ENCODE data around the gene BAG5.
"Not testable (repeated sequence)": the region's sequence is repeated elsewhere in the genome, so short reads cannot be mapped to it uniquely, and the experiment has no call there.

The BAG5 gene

DNA sequence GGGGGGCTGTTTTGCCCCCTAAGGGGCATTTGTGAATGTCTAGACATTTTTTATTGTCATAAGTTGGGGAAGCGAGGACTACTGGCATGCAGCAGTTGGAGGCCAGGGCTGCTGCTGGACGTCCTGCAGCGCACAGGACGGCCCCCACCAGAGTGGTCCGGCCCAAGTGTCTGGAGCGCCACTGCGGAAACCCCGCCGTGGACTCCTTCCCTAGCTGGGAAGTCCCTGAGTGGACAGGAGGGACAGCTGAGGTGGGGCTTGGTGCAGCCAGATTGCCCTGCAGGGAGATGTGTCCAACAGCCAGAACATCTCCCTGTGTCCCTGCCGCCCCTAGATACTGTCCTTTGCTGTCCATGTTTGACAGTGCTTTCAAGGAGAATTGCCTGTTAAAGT, 45.3 kb downstream of the BAG5 start:
- no peak for DNase-seq (ENCODE audit: low read depth, low spot score)
- no peak overlapping the region for H3K4me3 ChIP-seq (ENCODE audit: low read length)

DNA sequence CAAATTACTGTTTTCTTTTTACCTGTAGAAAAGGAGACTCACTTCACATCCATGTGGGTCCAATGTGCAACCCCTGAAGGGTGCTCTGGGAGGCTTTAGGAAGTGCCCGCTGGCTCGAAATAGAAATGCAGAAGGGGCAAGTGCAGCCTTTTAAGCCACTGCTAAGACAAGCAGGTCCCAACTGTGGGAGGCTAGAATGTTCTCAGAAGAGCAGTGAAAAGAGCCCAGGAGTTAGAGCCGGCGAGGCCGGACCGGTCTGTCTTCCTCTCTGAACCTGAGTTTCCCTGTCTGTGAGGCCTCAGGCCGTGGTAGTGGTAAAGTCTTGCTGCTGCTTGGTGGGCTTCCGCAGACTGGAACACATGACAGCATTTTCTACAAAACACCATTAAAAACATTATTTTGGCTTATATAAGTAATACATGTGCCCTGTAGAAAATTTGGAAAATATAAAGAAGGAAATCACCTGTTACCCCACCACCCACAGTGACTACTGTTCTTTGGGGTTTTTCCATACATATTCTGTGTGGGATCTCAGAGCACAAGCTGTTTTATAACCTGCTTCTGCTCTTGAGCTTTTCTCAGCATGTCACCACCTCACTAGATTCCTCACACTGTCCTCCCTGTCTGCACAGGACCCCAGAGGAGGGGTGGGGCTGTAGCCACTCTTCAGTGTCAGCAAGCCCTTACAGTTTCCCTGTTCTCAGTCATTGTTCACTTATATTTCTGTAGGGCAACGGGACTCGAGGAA, 45.9 kb downstream of the BAG5 start:
- H3K4me3 ChIP-seq (ENCODE audit: low read length), result no peak overlapping the region
- DNase-seq (ENCODE audit: low read depth, low spot score), result no peak

DNA sequence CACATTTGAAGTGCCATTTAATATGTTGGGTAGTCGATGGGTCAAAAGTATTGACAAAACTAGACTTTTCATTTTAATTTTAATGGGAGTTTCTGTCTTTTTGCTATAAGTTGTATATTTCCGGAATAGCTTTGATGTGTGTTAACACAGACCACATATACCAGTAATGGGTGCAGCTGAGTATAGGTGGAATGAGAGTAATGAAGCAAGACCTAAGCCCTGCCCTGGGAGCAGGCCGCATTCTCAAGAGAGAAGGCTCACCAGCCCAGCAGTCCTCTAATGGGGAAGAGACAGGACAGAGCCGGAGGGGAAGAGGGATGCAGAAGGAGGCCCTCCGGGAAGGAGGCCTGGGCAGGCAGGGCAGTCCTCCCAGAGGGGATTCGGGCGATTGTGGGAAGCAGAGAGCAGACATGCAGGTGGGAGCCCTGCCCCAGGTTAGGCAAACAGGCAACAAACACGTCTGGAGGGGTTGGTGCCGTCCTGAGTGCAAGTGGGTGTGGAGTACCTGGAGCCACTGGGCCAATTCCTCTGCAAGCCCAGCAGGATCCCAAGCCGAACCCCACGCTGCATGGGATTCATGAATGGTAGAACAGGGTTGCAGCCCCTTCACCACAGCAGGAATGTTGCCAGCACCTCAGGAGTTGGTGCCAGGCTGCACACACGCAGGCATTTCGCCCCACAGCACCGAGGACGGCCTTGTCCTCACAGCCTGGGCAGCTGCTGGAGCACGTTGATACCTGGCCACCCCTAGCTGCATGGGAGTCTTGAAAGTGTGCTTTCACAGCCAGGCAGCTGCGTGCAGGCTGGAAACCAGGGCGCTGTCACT, 47.6 kb downstream of the BAG5 start:
- DNase-seq (ENCODE audit: low read depth, low spot score), result peak; percentile 67
- no peak overlapping the region for H3K4me3 ChIP-seq (ENCODE audit: low read length)

DNA sequence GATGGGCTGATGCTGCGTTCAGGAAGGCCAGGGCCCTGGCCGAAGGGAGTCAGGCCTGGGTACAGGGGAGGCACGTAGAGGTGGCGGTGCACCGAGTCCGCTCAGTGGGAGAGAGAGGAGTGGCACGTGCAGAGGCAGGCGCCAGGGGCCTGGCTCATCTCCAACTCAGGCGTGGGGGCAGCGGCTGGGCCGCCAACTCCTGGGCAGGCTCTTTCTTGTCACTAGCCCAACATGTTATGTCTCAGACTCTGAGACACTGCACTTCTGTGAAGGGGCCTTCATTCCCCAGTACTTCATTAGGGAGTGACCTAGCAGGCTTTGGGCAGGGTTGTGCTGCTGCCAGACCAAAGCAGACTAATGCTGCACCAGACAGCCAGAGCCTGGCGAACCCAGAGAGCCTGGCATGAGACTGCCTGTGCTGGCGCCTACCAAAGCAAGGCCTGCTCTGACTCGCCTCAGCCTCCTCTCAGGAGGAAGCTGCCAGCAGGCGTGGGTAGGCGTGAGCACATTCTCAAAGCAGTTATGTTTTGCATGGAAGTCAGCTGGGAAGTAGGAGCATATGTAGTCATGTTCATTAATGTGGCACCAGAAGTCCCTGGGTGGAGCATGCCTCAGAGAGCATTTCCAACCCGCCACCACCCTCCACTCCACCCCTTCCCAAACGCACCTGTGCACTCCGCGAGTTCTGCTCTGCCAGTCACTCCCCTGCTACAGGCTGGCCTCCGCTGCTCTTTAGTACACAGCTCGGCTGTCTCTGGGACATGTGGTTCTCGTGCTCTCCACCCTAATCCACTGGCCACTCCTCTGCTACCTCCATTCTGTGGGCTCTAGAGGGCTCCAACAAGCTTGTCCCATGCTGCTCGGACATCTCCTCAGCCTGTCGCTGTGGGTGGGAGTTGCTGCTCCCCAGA, 49.5 kb downstream of the BAG5 start:
- peak; percentile 21 for DNase-seq (ENCODE audit: low read depth, low spot score)

DNA sequence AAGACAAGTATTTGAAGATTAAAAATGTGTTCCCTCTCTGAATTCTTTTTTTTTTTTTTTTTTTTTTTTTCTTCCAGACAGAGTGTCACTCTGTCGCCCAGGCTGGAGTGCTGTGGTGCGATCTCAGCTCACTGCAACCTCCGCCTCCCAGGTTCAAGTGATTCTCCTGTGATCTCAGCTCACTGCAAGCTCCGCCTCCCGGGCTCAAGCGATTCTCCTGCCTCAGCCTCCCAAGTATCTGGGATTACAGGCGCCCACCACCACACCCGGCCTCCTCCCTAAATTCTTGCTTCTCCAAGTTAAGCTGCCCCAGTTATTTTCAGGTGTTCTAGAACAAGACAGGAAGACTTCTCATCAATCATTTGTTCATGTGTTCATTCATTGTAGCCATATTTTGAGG, 50.3 kb downstream of the BAG5 start:
- H3K4me3 ChIP-seq (ENCODE audit: low read length); DNase-seq (ENCODE audit: low read depth, low spot score): not testable (repeated sequence)

More for the DNA sequence above, 49.5 kb downstream of the BAG5 start:
- H3K4me3 ChIP-seq (ENCODE audit: low read length), result no peak overlapping the region

DNA sequence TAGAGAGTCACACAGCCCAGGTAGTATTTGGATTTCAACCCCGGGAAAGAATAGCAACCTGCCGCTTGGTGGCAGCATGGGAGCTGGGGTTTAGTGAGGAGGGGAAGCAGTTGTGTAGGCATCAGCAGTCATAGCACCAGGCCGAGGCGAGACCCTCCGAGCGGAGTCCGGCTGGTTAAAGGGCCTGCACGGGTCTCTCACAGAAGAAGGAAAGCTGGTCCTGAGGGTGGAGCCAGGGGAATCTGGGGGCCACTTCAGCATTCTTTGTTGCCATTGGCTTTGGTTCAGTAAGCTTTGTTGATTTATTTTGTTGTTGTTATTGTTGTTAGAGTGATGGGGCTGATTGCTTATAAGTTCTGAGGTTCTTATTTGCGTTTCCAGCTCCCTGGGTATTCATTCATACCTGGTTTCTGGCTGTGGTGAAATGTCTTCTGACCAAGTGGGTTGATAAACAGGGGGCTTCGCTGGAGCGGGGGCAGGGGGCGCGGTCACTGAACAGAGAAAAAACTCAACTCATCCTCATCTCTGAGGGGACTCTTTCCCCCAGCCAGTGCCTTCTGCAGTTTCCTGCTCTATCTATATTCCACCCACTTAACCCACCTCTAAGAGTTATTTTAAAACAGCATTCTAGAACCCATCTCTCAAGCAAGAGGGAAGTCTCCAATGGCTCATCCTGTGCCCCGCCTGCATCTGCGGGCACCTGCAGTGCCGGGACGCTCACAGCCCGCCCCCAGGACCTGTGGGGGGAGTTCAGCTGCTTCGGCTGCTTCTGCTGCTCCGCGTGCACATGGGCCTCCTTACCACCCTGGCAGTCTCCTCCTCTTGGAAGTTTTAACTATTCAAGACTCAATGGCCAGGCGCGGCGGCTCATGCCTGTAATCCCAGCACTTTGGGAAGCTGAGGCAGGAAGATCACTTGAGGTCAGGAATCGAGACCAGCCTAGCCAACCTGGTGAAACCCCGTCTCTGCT, 51.4 kb downstream of the BAG5 start:
- DNase-seq (ENCODE audit: low read depth, low spot score), result no peak
- no peak overlapping the region for H3K4me3 ChIP-seq (ENCODE audit: low read length)

DNA sequence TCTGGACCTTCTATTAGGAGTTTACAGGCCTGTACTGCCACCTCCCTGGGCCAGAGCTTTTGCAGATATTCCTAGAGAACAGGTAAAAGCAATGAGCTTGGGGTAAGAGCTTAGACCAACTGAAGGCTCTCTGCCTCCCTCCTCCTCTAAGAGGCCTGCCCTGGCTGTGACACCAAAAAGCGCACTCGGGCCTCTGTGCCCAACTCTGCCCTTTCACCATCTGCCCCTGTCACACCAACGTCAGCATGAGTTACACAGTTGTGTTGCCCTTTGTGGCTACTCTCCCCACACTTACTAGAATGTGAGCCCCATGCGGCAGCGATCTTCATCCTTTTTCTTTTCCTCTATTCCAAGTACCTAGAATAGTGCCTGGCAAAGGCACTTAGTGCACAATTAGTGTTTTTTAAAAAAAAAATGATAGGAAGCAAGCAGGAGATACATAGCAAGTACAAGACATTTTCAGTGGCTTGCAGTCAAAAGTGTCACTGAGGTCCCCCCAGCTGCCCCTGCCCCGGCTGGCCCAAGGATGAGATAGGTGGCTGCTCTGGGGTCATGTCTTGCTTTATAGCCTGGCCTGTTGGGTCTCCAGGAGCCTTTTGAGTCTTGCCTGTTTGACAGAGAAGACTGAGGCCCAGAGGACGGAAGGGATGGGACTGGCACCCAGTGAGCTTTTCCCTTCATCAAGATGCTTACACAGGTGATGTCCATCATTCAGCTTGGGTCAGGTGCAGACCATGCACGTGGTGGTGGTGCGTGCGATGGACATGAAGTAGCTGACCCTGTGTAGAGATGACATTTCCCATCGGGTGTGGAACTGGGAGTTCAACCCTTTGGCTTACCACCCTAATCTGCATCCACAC, 52.4 kb downstream of the BAG5 start:
- DNase-seq (ENCODE audit: low read depth, low spot score), result no peak

DNA sequence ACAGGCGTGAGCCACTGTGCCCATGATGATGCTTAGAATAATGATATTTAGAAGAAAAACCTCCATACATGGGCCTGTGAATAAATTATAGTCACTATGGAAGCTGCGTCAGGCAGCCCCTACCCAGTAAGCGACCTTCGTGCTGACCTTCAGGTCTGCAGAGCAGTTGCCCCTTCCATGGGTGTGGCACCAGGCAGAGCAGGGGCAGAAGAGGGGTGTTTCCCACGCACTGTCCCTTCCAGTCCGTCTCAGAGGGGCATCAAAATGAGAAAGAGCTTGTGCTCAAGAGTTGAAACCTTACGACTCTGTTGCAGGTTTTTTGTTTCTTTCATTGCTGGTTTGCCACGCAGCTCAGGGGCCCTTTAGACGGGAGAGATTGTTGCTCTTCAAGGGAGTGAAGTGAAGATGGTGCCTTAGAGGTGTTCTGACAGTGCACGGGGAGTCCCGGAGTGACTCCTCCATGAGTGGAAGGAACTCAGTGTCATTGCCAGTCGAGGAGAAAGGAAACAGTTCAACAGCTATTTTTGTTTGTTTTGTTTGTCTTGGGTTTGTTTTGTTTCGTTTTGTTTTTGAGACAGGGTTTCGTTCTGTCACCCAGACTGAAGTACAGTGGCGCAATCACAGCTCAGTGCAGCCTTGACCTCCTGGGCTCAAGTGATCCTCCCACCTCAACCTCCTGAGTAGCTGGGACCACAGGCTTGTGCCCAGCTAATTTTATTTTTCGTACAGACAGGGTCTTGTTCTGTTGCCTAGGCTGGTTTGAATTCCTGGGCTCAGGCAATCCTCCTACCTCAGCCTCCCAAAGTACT, 53.7 kb downstream of the BAG5 start:
- no peak overlapping the region for H3K4me3 ChIP-seq (ENCODE audit: low read length)
- no peak for DNase-seq (ENCODE audit: low read depth, low spot score)

More for the DNA sequence above, 52.4 kb downstream of the BAG5 start:
- no peak overlapping the region for H3K4me3 ChIP-seq (ENCODE audit: low read length)

DNA sequence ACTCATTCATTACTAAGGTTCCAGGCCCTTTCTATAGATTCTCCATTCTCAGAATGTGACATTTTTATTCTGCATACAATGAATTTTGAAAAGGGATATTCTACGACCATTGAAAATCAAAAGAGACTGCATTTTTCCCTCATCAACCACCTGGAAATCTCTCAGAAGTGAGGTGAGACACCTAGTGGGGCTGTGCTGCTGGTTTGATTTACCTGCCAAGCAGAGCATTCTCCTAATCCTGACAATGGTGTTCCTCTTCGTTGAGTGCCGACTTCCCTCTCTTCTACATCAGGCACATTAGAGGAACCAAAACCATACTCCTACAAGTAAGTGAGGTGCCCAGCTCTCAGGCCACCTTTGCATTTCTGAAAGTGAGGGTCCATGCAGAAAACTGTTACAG, 54.7 kb downstream of the BAG5 start:
- DNase-seq (ENCODE audit: low read depth, low spot score), result no peak
- H3K4me3 ChIP-seq (ENCODE audit: low read length), result no peak overlapping the region

Measured in Jurkat, Clone E6-1 (cell line).